HG02852 (cell line): Measurements from ENCODE around the gene RAPGEF5.

Experiments used
- ATAC-seq: cut with Tn5 transposase; IDR thresholded peaks from one replicate; pipeline ENCODE4 v1.9.1; 2021; ENCODE audit warnings: mild to moderate bottlenecking, moderate library complexity; ENCODE audit not compliant: unreplicated experiment

RAPGEF5 gene

GRCh38 chr7:22350466-22351328, 6.3 kb downstream of the RAPGEF5 start:
- peak; percentile 43 for ATAC-seq

- ATAC-seq, result no peak
Observed at GRCh38 chr7:22348379-22348778, 8.6 kb downstream of the RAPGEF5 start.

- ATAC-seq, result no peak
Observed at GRCh38 chr7:22346383-22347107, 10.4 kb downstream of the RAPGEF5 start.

- no peak for ATAC-seq
Observed at GRCh38 chr7:22344655-22345054, 12.3 kb downstream of the RAPGEF5 start.

- ATAC-seq, result no peak
Observed at GRCh38 chr7:22343612-22344011, 13.3 kb downstream of the RAPGEF5 start.

- ATAC-seq, result no peak
Observed at GRCh38 chr7:22343071-22343470, 13.9 kb downstream of the RAPGEF5 start.

GRCh38 chr7:22339725-22340390, 17.1 kb downstream of the RAPGEF5 start:
- no peak for ATAC-seq

GRCh38 chr7:22338877-22339276, 18.1 kb downstream of the RAPGEF5 start:
- no peak for ATAC-seq

GRCh38 chr7:22338411-22338810, 18.5 kb downstream of the RAPGEF5 start:
- ATAC-seq, result no peak

GRCh38 chr7:22333680-22334141, 23.2 kb downstream of the RAPGEF5 start:
- no peak for ATAC-seq

- no peak for ATAC-seq
Observed at GRCh38 chr7:22332461-22332870, 24.5 kb downstream of the RAPGEF5 start.

- no peak for ATAC-seq
Observed at GRCh38 chr7:22331704-22332103, 25.2 kb downstream of the RAPGEF5 start.

GRCh38 chr7:22330903-22331302, 26.1 kb downstream of the RAPGEF5 start:
- ATAC-seq, result no peak

GRCh38 chr7:22329816-22330524, 27.0 kb downstream of the RAPGEF5 start:
- ATAC-seq, result no peak

- no peak for ATAC-seq
Observed at GRCh38 chr7:22326181-22326580, 30.8 kb downstream of the RAPGEF5 start.

- ATAC-seq, result no peak
Observed at GRCh38 chr7:22325671-22326070, 31.3 kb downstream of the RAPGEF5 start.

- ATAC-seq, result no peak
Observed at GRCh38 chr7:22323714-22324113, 33.2 kb downstream of the RAPGEF5 start.

- ATAC-seq, result no peak
Observed at GRCh38 chr7:22320416-22320815, 36.5 kb downstream of the RAPGEF5 start.

- ATAC-seq, result no peak
Observed at GRCh38 chr7:22319424-22320403, 37.2 kb downstream of the RAPGEF5 start.

- no peak for ATAC-seq
Observed at GRCh38 chr7:22318376-22318775, 38.6 kb downstream of the RAPGEF5 start.
